Small intestine (tissue), 7 donors: Measurements from ENCODE around the gene FGFRL1. TPM values are rescaled to one million over a fixed set of nuclear protein-coding genes. Genes with fewer than 3 reads are reported as not detected.

Experiments
- DNase-seq, 2 donors: peaks; one replicate each; pipeline versions ENCODE4 v3.0.0 to v3.0.0-alpha.2; 2013
- FAIRE-seq: peaks from 2 replicates; lab custom pipeline; 2012; peaks lifted over from hg19 to GRCh38; lab: Jason Lieb, UNC
- H3K27ac ChIP-seq, 3 donors: one replicate each; pipeline ENCODE4 v1.5.1; 2013; ENCODE audit warnings: low read length in 2 of 3, mild to moderate bottlenecking in 2 of 3, control low read depth in 1 of 3, inconsistent platforms in 1 of 3, low read depth in 1 of 3, moderate library complexity in 1 of 3
- H3K27me3 ChIP-seq, 3 donors: one replicate each; pipeline ENCODE4 v1.6.1; 2013; ENCODE audit warnings: low read length in 3 of 3, inconsistent platforms in 1 of 3; ENCODE audit not compliant: control insufficient read depth in 3 of 3, insufficient read depth in 3 of 3
- H3K36me3 ChIP-seq, 3 donors: one replicate each; pipeline ENCODE4 v1.6.1; 2013; ENCODE audit warnings: low read length in 3 of 3, inconsistent platforms in 1 of 3, low read depth in 1 of 3, mild to moderate bottlenecking in 1 of 3, moderate library complexity in 1 of 3; ENCODE audit not compliant: control insufficient read depth in 3 of 3, insufficient read depth in 2 of 3
- H3K4me1 ChIP-seq, 3 donors: one replicate each; pipeline ENCODE4 v1.6.1; 2013; ENCODE audit warnings: low read length in 2 of 3, inconsistent platforms in 1 of 3, low read depth in 1 of 3, mild to moderate bottlenecking in 1 of 3, moderate library complexity in 1 of 3; ENCODE audit not compliant: control insufficient read depth in 3 of 3, insufficient read depth in 2 of 3
- H3K4me3 ChIP-seq, 3 donors: one replicate each; pipeline ENCODE4 v1.5.1; 2013; ENCODE audit warnings: low read length in 3 of 3, control low read depth in 1 of 3, inconsistent platforms in 1 of 3, low read depth in 1 of 3, mild to moderate bottlenecking in 1 of 3, moderate library complexity in 1 of 3
- H3K9me3 ChIP-seq, 2 donors: one replicate each; pipeline ENCODE4 v1.6.1; 2013; ENCODE audit warnings: low read depth in 1 of 2, low read length in 1 of 2; ENCODE audit not compliant: control insufficient read depth in 2 of 2, insufficient read depth in 1 of 2
- WGBS, 3 donors: extraction: QIAGEN DNeasy Blood & Tissue Kit; methylation state at CpG; one replicate each; pipeline ENCODE4 v1.1.7; 2013; 5-methylcytosine and 5-hydroxymethylcytosine counted together
- polyA plus RNA-seq, 4 donors: library from polyadenylated mRNA; stranded (reverse) in 3 of 4; unstranded in 1 of 4; fragments of 200-250 nt in 3 of 4; fragments of 120-200 nt in 1 of 4; gene quantifications; one replicate each; pipeline versions ENCODE4 v1.2.1 to v1.2.3, GENCODE V29; 2013
- donor health status: healthy with polysubstance abuse.
- donor health status: control.
- donor health status: control.
- donor health status: Bipolar disorder and iron deficiency.
- donor health status: healthy.

The FGFRL1 gene
- polyA plus RNA-seq, 4 donors, result 1.8 to 10.9 (median 7.3) TPM

DNA sequence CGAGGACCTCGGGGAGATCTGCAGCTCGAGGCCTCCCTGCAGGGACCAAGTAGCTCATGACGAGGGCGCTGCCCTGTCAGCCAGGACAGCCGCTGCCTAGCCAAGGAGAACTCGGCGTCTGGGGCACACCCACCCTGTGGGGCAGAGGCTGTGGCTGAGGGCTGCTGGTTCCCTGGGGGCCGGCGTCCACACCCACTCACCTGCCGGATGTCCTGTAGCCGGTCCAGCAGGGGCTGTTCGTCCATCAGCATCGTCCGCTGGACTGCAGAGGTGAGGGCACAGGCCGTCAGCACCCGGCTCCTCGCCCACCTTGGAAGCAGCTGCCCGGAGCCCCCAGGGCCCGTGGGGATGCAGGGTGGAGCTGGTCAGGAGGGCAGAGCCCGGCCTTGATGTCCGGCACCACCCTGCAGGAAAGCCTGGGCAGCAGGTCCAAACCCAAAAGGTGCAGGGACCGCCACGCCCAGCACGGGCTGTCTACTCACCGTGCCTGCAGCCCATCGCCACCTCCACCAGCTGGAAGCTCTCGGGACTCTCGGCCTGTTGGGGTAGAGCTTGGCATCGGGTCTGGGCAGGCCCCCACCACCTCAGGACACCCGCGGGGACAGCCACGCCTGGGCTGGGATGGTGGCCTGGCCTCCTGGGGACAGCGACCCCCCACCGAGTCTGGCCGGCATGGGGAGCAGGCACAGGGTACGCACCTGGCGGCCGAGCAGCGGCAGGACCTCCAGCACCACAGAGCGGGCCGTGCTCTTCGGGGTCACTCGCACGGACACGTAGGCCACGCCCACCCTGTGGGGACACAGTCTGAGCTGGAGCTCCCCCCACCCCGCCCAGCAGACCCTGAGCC lies 44.9 kb upstream of the FGFRL1 start:
- Histone ChIP-seq H3K27ac (no peak overlapping the region), H3K9me3 (no peaks in the 10 kb centered on the region), H3K36me3 (peaks cover 11 to 68% (median 19%) of the 10 kb centered on the region in 3 donors), H3K27me3 (peaks cover 0 to 5% (median 0%) of the 10 kb centered on the region in 3 donors), H3K4me3 (no peak overlapping the region), H3K4me1 (peaks cover 5 to 27% (median 7%) of the 10 kb centered on the region in 3 donors)
- no peak for DNase-seq
- 89 to 90% (median 90%) methylated on average over 45 to 48 of the region's 48 CpGs for WGBS, 3 donors
- FAIRE-seq, result no peak

DNA sequence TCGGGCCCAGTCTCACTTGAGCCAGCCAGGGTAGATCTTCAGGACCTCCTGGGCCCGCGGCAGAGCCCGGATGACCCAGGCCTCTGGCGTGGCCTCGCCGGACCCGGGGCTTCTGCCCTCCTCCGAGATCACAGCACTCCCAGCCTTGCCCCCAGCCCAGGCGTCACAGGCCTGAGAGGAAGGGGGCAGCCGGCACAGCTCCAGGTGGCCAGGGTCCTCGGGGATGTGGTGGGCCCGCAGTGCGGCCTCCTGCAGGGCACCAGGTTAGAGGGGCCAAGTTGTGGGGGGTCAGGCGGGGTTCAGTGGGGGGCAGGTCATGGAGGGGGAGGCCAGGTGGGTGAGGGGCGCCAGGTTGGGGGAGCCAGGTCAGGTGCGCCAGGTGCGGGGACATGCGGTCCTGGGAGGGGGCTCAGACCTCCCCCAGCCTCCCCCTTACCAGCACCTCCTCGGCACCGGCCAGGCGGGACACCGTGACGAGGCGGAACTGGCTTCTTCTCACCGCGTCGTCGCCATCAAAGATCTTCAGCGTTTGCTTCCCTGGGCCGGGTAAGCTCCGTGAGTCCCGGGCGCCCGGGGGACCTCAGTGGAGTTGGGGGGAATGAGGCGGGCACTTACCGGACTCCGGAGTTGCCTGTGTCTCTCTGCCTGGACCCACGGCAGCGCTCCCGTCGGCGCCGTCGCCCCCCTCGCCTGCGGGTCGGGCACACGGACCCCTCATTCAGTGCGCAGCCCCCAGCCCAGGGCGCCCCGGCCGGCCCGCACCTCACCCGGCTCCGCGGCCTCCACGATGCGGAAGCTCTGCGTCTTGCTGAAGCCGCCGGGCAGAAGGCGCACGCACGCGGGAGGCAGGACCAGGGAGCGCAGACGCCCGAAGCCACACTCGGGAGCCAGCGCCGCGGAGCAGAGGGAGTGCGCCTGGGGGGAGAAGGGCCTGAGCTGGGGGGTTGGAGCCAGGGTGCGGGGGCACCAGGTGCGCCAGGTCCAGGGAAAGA lies 44.0 kb upstream of the FGFRL1 start:
- H3K4me1 ChIP-seq, result peaks cover 7 to 33% (median 9%) of the 10 kb centered on the region in 3 donors
- peak in 1 of 2 donors; percentile 53 for DNase-seq

DNA sequence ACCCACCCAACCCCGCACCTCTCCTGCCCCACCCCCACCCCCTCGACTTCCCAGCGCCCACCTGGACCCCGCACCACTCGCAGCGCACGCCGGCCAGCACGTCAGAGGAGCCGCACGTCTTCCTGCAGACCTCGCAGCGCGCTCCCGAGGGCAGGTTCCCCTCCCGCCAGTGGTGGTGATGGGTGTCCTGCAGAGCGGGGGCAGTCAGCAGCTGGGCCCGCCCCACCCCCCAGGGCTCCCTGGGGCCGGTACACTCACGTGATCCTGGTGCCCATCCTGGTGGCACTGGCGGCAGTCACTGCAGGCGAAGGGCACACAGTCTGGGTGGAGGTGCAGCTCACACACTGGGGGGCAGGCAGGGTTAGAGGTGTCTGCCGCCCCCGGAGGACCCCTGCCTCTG lies 43.2 kb upstream of the FGFRL1 start:
- 45 to 76% (median 67%) methylated on average over 19 to 24 of the region's 24 CpGs for WGBS, 3 donors
- no peak overlapping the region for H3K4me3 ChIP-seq
- no peak for DNase-seq
- H3K4me1 ChIP-seq, result peaks cover 7 to 33% (median 9%) of the 10 kb centered on the region in 3 donors
- no peak for FAIRE-seq
- H3K27me3 ChIP-seq, result peaks cover 0 to 5% (median 0%) of the 10 kb centered on the region in 3 donors
- no peak overlapping the region for H3K27ac ChIP-seq
- peaks cover 8 to 50% (median 8%) of the 10 kb centered on the region in 3 donors for H3K36me3 ChIP-seq
- H3K9me3 ChIP-seq, result no peaks in the 10 kb centered on the region

More for the DNA sequence above, 44.0 kb upstream of the FGFRL1 start:
- Histone ChIP-seq H3K9me3 (no peaks in the 10 kb centered on the region), H3K4me3 (no peak overlapping the region), H3K36me3 (peaks cover 8 to 59% (median 10%) of the 10 kb centered on the region in 3 donors), H3K27me3 (peaks cover 0 to 5% (median 0%) of the 10 kb centered on the region in 3 donors), H3K27ac (no peak overlapping the region)
- WGBS, 3 donors, result 58 to 85% (median 80%) methylated on average over 71 to 76 of the region's 76 CpGs
- no peak for FAIRE-seq

DNA sequence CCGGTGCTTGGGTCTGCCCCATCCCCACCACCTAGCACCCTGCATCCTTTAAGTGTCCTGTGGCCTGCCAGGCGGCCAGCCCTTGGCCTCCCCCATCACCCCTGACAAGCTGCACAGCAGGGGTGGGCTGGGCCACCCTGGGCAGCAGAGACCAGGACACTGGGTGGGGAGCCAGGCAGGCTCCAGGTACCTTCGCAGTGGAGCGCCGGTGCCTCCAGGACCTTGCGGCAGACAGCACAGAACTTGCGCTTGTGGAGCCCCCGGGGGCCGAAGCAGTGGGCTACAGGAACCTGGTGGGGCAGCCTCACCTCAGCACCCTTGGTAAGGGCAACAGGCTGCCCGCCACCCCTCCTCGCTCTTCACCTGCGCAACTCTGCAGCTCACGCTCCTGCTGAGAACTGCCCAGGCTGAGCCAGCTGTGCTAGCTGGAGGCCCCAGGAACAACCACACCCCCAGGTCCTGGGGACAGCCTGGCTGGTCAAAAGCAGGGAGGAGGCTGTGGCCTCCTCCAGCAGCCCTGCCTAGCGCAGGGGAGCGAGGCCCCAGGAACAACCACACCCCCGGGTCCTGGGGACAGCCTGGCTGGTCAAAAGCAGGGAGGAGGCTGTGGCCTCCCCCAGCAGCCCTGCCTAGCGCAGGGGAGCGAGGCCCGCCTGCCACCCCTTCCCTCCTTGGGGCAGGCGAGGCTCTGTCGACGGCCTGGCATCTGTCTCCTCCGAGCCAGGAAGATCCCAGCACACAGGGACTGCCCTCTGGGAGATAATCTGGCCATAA lies 42.6 kb upstream of the FGFRL1 start:
- H3K27me3 ChIP-seq, result peaks cover 0 to 5% (median 0%) of the 10 kb centered on the region in 3 donors
- FAIRE-seq, result no peak
- WGBS, 3 donors, result 86 to 94% (median 92%) methylated on average over 22 to 23 of the region's 23 CpGs
- no peaks in the 10 kb centered on the region for H3K9me3 ChIP-seq
- H3K36me3 ChIP-seq, result peaks cover 8 to 45% (median 8%) of the 10 kb centered on the region in 3 donors
- no peak overlapping the region for H3K4me3 ChIP-seq
- DNase-seq, result peak in 1 of 2 donors; percentile 36
- peaks cover 7 to 33% (median 9%) of the 10 kb centered on the region in 3 donors for H3K4me1 ChIP-seq
- no peak overlapping the region for H3K27ac ChIP-seq

DNA sequence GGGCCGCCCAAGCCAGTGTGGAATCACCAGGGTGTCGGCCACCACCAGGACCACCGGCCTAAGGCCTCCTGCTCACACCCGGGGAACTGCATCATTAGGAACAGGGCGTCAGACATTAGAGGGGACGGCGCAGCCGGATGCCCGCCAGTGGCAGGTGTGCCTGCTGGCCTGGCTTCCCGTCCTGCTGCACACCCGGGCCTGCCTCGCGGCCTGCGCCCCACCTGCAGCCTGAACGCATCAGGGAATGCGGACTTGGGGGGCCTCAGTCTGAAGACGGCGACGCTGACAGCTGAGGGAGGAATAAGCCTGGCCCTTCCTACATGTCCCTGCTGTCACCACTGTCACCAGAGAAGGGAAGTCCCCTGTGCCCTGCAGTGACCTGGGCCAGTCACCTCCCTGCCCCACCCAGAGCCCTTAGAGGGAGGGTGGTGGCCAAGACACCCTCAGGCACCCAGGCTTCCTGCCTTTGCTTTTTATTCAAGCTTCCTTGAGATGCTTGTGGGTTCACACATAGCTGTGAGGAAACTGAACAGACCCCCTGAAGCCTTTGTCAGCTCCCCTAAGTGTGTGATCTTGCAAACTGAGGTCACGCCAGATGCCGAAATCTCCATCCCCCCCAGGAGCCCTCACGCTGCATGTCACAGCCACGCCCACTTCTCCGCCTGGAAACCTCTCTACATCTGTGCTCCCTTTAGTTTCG lies 41.2 kb upstream of the FGFRL1 start:
- H3K4me1 ChIP-seq, result peaks cover 7 to 33% (median 9%) of the 10 kb centered on the region in 3 donors
- peaks cover 0 to 5% (median 0%) of the 10 kb centered on the region in 3 donors for H3K27me3 ChIP-seq
- no peak overlapping the region for H3K4me3 ChIP-seq
- peaks cover 0 to 11% of the 10 kb centered on the region in 2 donors for H3K9me3 ChIP-seq
- 73 to 84% (median 81%) methylated on average over 22 to 25 of the region's 25 CpGs for WGBS, 3 donors
- peak in 1 of 2 donors; percentile 28 for DNase-seq
- H3K27ac ChIP-seq, result peak overlapping the region in 1 of 3 donors; percentile 62
- FAIRE-seq, result no peak
- peaks cover 8 to 31% (median 8%) of the 10 kb centered on the region in 3 donors for H3K36me3 ChIP-seq

DNA sequence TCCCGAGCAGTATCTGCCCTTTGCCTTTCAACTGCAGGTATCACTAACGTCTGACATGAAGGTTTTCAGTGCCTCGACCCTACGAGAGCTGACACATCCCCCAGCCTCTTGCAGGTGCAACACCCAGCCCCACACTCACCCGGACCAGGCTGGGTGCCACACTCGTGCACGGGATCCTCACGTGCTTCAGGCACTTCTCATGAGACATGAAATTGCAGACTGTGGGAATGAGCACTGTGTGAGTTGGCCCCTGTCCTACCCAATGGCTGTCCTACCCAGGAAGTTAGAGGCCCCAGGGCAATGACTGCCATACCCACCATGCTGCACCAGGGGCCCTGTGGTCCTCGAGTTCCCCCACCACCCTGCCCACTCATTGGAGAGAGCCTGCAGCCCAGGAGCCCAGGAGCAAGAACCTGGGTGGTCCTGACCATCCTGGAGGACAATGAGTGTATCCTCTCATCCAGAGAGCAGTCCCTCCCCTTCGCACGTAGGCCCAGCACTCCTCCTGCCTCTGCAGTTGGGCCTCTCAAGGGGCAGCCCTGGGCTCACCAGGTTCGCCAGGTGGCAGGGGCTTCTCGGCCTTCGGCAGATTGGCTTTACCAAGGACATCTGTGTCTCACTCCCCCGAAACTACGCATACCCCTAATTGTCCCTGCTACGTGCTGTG lies 40.4 kb upstream of the FGFRL1 start:
- peaks cover 1 to 23% (median 6%) of the 10 kb centered on the region in 3 donors for H3K36me3 ChIP-seq
- 24 to 65% (median 42%) methylated on average over 16 to 17 of the region's 17 CpGs for WGBS, 3 donors
- peaks cover 0 to 5% (median 0%) of the 10 kb centered on the region in 3 donors for H3K27me3 ChIP-seq
- peak; percentile 51 to 68 for DNase-seq
- FAIRE-seq, result no peak
- peak overlapping the region; percentile 62 to 83 (median 75) for H3K27ac ChIP-seq
- H3K9me3 ChIP-seq, result peaks cover 0 to 11% of the 10 kb centered on the region in 2 donors
- H3K4me3 ChIP-seq, result peak overlapping the region in 2 of 3 donors; percentile 24 to 47
- peaks cover 7 to 33% (median 9%) of the 10 kb centered on the region in 3 donors for H3K4me1 ChIP-seq
